ENCODE results near the gene ZNF408.

The ZNF408 gene

GRCh38 chr11:46741600-46742484, 41.0 kb downstream of the ZNF408 start:
- DNase-seq (ENCODE audit: low spot score) (no peak), ATAC-seq (ENCODE audit: low read depth) (no peak)
- Histone ChIP-seq H3K4me3 (ENCODE audit: severe bottlenecking) (no peak overlapping the region), H3K36me3 (ENCODE audit: low read depth) (peaks cover 58% of the 10 kb centered on the region), H3K4me1 (ENCODE audit: insufficient read depth, poor library complexity, severe bottlenecking) (no peaks in the 10 kb centered on the region), H3K27me3 (ENCODE audit: insufficient read depth, poor library complexity, severe bottlenecking) (no peaks in the 10 kb centered on the region), H3K9me3 (ENCODE audit: severe bottlenecking) (no peaks in the 10 kb centered on the region), H3K27ac (ENCODE audit: poor library complexity, severe bottlenecking) (no peak overlapping the region)
- no peak for TF ChIP-seq CTCF (IDR thresholded peaks at IDR 0.05; ENCODE audit: poor library complexity, severe bottlenecking)

GRCh38 chr11:46743043-46743442, 42.2 kb downstream of the ZNF408 start:
- DNase-seq (ENCODE audit: low spot score) (no peak), ATAC-seq (ENCODE audit: low read depth) (no peak)
- no peak for TF ChIP-seq CTCF (IDR thresholded peaks at IDR 0.05; ENCODE audit: poor library complexity, severe bottlenecking)
- Histone ChIP-seq H3K4me3 (ENCODE audit: severe bottlenecking) (no peak overlapping the region), H3K27me3 (ENCODE audit: insufficient read depth, poor library complexity, severe bottlenecking) (no peaks in the 10 kb centered on the region), H3K27ac (ENCODE audit: poor library complexity, severe bottlenecking) (no peak overlapping the region), H3K4me1 (ENCODE audit: insufficient read depth, poor library complexity, severe bottlenecking) (no peaks in the 10 kb centered on the region), H3K36me3 (ENCODE audit: low read depth) (peaks cover 70% of the 10 kb centered on the region), H3K9me3 (ENCODE audit: severe bottlenecking) (no peaks in the 10 kb centered on the region)

- H3K9me3 ChIP-seq (ENCODE audit: severe bottlenecking), result no peaks in the 10 kb centered on the region
- no peak overlapping the region for H3K27ac ChIP-seq (ENCODE audit: poor library complexity, severe bottlenecking)
- H3K27me3 ChIP-seq (ENCODE audit: insufficient read depth, poor library complexity, severe bottlenecking), result no peaks in the 10 kb centered on the region
- H3K4me3 ChIP-seq (ENCODE audit: severe bottlenecking), result no peak overlapping the region
- ATAC-seq (ENCODE audit: low read depth) (no peak), DNase-seq (ENCODE audit: low spot score) (no peak)
- no peaks in the 10 kb centered on the region for H3K4me1 ChIP-seq (ENCODE audit: insufficient read depth, poor library complexity, severe bottlenecking)
- TF ChIP-seq CTCF (IDR thresholded peaks at IDR 0.05; ENCODE audit: poor library complexity, severe bottlenecking), result no peak
- peaks cover 78% of the 10 kb centered on the region for H3K36me3 ChIP-seq (ENCODE audit: low read depth)
Observed at GRCh38 chr11:46743693-46744339, 43.0 kb downstream of the ZNF408 start.

DNA sequence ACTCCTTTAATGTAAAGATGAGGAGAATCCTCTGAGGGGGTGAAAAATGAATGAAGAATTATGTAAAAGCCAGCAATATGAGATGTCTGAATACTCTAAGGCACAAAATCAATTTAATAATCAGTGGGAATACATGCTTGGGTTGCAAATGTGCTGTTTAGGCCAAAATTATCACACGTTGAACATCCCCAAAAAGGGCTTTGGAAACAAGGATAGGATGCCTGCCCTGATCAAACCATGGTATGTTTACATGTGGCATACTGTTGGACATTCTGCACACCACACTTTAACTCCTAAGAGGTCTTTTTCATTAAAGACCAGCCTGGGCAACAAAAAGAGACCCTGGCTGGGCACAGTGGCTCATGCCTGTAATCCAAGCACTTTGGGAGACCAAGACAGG, 44.5 kb downstream of the ZNF408 start:
- no peak for TF ChIP-seq CTCF (IDR thresholded peaks at IDR 0.05; ENCODE audit: poor library complexity, severe bottlenecking)
- peaks cover 93% of the 10 kb centered on the region for H3K36me3 ChIP-seq (ENCODE audit: low read depth)

More for the DNA sequence above, 44.5 kb downstream of the ZNF408 start:
- Histone ChIP-seq H3K27me3 (ENCODE audit: insufficient read depth, poor library complexity, severe bottlenecking) (no peaks in the 10 kb centered on the region), H3K9me3 (ENCODE audit: severe bottlenecking) (no peaks in the 10 kb centered on the region), H3K4me1 (ENCODE audit: insufficient read depth, poor library complexity, severe bottlenecking) (no peaks in the 10 kb centered on the region), H3K27ac (ENCODE audit: poor library complexity, severe bottlenecking) (no peak overlapping the region), H3K4me3 (ENCODE audit: severe bottlenecking) (no peak overlapping the region)
- DNase-seq (ENCODE audit: low spot score) (no peak), ATAC-seq (ENCODE audit: low read depth) (no peak)

Measured in RWPE2 (cell line).